Stomach (tissue), 9 donors: Measurements from ENCODE around the gene GPC5. TPM values are rescaled to one million over a fixed set of nuclear protein-coding genes. Genes with fewer than 3 reads are reported as not detected.

Experiments
- DNase-seq, 2 donors: peaks; one replicate each; pipeline versions ENCODE4 v3.0.0 to v3.0.0-alpha.2; 2013 to 2019
- H3K27ac ChIP-seq, 5 donors: fragments of 200-600 bp in 4 of 5; sonication (generic) in 4 of 5; one replicate each; pipeline ENCODE4 v1.5.1; 2013 to 2019; ENCODE audit warnings: mild to moderate bottlenecking in 1 of 5, moderate library complexity in 1 of 5
- H3K27me3 ChIP-seq, 3 donors: fragments of 200-600 bp; sonication (generic); one replicate each; pipeline ENCODE4 v1.5.1; 2017 to 2019; ENCODE audit warnings: mixed run types in 1 of 3
- H3K36me3 ChIP-seq, 4 donors: fragments of 200-600 bp; sonication (generic); 1 replicate in 3 of 4; 2 replicates in 1 of 4; pipeline ENCODE4 v1.5.1; 2016 to 2019
- H3K4me1 ChIP-seq, 4 donors: fragments of 200-600 bp; sonication (generic); one replicate each; pipeline ENCODE4 v1.5.1; 2016 to 2019
- H3K4me3 ChIP-seq, 4 donors: fragments of 200-600 bp; sonication (generic) in 3 of 4; one replicate each; pipeline ENCODE4 v1.5.1; 2016 to 2019; ENCODE audit warnings: mild to moderate bottlenecking in 1 of 4
- H3K9me3 ChIP-seq, 4 donors: fragments of 200-600 bp; sonication (generic); one replicate each; pipeline ENCODE4 v1.5.1; 2016 to 2019
- EP300 ChIP-seq: sonication (generic); formaldehyde crosslinking; IDR thresholded peaks from one replicate; pipeline ENCODE4 v1.6.1; 2017; ENCODE audit warnings: antibody characterized with exemption
- POLR2A ChIP-seq, 4 donors: fragments of 450-650 bp; IDR thresholded peaks; one replicate each; pipeline ENCODE4 v1.6.1; 2016; ENCODE audit warnings: antibody characterized with exemption in 4 of 4, control low read depth in 2 of 4, mild to moderate bottlenecking in 1 of 4, moderate library complexity in 1 of 4
- POLR2AphosphoS5 ChIP-seq, 3 donors: sonication (generic); formaldehyde crosslinking; IDR thresholded peaks; one replicate each; pipeline ENCODE4 v1.6.1; 2016; ENCODE audit warnings: antibody characterized with exemption in 3 of 3
- WGBS, 5 donors: extraction: QIAGEN DNeasy Blood & Tissue Kit in 3 of 5; methylation state at CpG; one replicate each; pipeline versions ENCODE4 v1.1.5 to v1.1.7; 2013 to 2018; 5-methylcytosine and 5-hydroxymethylcytosine counted together
- intact Hi-C: fragments of 100-400 bp; cut with DNase I; formaldehyde crosslinking; loops from one replicate; pipeline ENCODE4 v1.15.1; 2023; ENCODE audit warnings: low total_unique reads
- polyA plus RNA-seq, 3 donors: library from polyadenylated mRNA; stranded (reverse); fragments of 200-250 nt; gene quantifications; one replicate each; pipeline ENCODE4 v1.2.3, GENCODE V29; 2013
- total RNA-seq, 5 donors: library from RNA; depleted of rRNA; stranded (reverse); fragments of >200 nt; gene quantifications; one replicate each; pipeline versions ENCODE4 v1.1.0 to v1.2.3, GENCODE V29; 2014 to 2016
- TF ChIP-seq, protein P1 (sequence below), 7 experiments: fragments of 450-650 bp in 4 of 7; fragments of 200-600 bp in 3 of 7; sonication (generic) in 3 of 7; IDR thresholded peaks; one replicate each; pipeline ENCODE4 v1.5.1; 2016 to 2019; ENCODE audit warnings: antibody characterized with exemption in 7 of 7, control low read depth in 2 of 7, mild to moderate bottlenecking in 1 of 7
- donor health status: healthy with polysubstance abuse.
- donor health status: Bipolar disorder and iron deficiency.
- donor health status: healthy.

GPC5 gene
- total and polyA plus RNA-seq, 8 donors: 0.87 to 2.8 TPM; not detected in 6

DNA sequence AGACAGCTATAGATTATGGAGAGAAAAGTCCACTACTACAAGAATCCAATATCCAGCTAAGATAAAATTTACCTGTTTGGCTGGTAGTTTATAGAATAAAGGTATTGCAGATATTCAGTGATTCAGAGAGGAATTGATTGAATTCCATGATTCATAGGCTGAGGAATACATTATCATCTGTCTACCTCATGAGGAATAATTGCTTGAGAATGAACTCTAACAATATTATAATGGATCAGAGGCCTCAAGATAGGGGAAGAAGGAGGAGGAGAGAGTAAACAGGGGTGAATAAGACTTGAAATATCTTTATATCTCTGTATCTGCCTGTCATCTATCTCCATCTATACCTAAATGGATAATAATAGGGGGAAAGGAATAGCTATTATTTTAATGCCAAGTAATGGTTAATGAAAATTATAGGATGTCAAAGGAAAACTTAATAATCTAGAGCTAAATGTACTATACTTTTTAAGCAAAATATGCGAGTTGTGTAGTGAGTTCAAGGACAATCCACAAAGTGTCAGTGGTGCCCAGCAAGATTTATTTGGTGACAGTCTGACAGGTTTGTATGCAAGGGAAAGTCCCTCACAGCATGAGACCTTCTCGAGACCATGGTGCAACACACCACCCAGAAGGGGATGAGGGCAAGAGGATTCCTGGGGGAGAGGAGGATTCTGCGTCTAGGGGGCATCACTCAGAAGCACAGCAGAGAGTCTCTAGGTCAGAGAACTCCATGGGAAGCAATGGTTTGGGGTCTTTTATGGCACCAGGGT is 224.5 kb downstream of the GPC5 start:
- no peak for DNase-seq
- TF ChIP-seq POLR2A (IDR thresholded peaks at IDR 0.05) (no peak), EP300 (no peak), POLR2AphosphoS5 (IDR thresholded peaks at IDR 0.05) (no peak)
- TF ChIP-seq, protein P1, sequence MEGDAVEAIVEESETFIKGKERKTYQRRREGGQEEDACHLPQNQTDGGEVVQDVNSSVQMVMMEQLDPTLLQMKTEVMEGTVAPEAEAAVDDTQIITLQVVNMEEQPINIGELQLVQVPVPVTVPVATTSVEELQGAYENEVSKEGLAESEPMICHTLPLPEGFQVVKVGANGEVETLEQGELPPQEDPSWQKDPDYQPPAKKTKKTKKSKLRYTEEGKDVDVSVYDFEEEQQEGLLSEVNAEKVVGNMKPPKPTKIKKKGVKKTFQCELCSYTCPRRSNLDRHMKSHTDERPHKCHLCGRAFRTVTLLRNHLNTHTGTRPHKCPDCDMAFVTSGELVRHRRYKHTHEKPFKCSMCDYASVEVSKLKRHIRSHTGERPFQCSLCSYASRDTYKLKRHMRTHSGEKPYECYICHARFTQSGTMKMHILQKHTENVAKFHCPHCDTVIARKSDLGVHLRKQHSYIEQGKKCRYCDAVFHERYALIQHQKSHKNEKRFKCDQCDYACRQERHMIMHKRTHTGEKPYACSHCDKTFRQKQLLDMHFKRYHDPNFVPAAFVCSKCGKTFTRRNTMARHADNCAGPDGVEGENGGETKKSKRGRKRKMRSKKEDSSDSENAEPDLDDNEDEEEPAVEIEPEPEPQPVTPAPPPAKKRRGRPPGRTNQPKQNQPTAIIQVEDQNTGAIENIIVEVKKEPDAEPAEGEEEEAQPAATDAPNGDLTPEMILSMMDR (IDR thresholded peaks at IDR 0.05): no peak
- H3K36me3 ChIP-seq: no peaks in the 10 kb centered on the region
- intact Hi-C loops: no loop called here
- H3K4me1 ChIP-seq: no peaks in the 10 kb centered on the region
- H3K27me3 ChIP-seq: no peaks in the 10 kb centered on the region
- no peak overlapping the region for H3K27ac ChIP-seq
- no peaks in the 10 kb centered on the region for H3K9me3 ChIP-seq
- no peak overlapping the region for H3K4me3 ChIP-seq
- WGBS, 5 donors: 48 to 73% (median 58%) methylated on average over 3 of the region's 3 CpGs

DNA sequence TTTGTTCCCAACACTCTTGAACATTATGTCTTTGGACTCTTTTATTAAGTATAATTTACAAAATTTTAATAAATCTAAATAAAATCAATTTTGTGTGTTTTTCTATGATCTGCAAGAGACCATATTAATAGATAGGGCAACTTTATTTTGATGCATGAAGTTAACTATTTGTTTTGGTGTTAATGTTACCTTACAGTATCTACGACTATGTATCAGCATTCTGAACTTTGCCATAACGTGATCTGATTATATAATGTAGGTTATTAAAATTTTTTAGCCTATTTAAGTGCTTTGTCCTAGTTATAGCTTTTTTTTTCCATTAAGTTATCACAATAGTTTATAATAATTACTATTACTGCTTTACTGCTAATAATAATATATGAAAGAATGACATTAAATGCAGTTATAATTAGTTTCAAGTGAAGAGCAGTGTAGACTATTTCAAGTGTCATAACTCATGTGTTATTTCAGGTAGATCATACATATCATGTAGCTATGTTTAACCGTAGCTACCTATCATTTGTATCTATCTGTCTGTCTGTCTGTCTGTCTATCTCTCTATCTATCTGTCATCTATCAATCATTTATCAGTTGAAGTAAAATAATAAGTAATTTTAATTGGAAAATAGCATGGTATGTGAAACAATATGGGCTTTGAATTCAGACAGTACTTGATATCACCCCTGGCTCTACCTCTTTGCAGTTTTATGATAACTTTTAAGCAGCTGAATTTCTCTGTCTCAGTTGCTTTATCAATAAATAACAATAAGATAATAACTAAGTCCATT is 229.7 kb downstream of the GPC5 start:
- H3K27me3 ChIP-seq: no peaks in the 10 kb centered on the region
- H3K9me3 ChIP-seq: no peaks in the 10 kb centered on the region
- WGBS, 5 donors: 77 to 82% (median 80%) methylated on average over 3 of the region's 3 CpGs
- no peak for DNase-seq
- TF ChIP-seq, protein P1 (IDR thresholded peaks at IDR 0.05): no peak
- TF ChIP-seq POLR2A (IDR thresholded peaks at IDR 0.05) (no peak), EP300 (no peak), POLR2AphosphoS5 (IDR thresholded peaks at IDR 0.05) (no peak)
- no peak overlapping the region for H3K4me3 ChIP-seq
- H3K27ac ChIP-seq: no peak overlapping the region
- H3K36me3 ChIP-seq: no peaks in the 10 kb centered on the region
- intact Hi-C loops: no loop called here
- H3K4me1 ChIP-seq: no peaks in the 10 kb centered on the region

DNA sequence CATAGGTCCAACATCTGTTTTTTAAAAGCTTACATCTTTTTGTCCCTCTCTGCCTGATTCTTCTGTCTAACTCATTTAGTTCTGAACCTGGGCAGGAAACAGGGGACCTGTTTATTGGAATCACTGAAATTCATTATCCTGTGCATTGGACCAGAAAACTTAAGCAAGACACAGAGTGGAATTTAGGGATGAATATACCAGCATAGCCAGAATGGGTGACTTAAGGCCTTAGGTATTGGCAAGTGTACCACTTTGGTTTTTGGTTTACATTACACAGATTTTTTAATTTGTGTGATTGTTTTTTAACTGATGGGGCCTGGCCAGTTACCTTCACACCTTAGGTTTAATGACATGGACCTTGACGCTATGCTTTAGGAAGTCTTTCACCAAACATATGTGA is 232.5 kb downstream of the GPC5 start:
- Histone ChIP-seq H3K4me1 (no peaks in the 10 kb centered on the region), H3K27ac (no peak overlapping the region), H3K9me3 (no peaks in the 10 kb centered on the region), H3K27me3 (no peaks in the 10 kb centered on the region), H3K4me3 (no peak overlapping the region), H3K36me3 (no peaks in the 10 kb centered on the region)
- DNase-seq: no peak
- intact Hi-C loops: no loop called here
- WGBS, 5 donors: 74 to 92% (median 88%) methylated on average over 1 of the region's 1 CpG
- TF ChIP-seq, protein P1 (IDR thresholded peaks at IDR 0.05): no peak

DNA sequence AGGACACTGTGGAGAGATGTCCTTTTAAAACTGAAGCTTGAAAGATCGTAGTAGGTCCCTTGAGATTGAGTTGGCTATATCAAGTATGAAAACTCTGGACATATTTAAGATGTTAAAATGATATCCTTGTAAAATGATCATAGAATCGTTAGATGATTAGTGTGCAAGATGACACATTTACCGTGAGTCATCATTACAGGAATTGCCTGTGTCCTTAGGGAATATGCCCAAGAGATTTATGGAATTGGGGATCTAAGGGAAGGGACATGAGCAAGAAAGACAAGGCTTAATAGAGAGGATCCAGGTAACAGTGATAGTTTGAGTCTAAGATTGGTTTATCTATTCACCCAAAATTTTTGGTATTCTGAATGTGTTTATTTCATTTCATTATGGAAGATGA is 233.7 kb downstream of the GPC5 start:
- Histone ChIP-seq H3K36me3 (no peaks in the 10 kb centered on the region), H3K9me3 (no peaks in the 10 kb centered on the region), H3K27me3 (no peaks in the 10 kb centered on the region), H3K4me3 (no peak overlapping the region), H3K4me1 (no peaks in the 10 kb centered on the region), H3K27ac (no peak overlapping the region)
- no peak for TF ChIP-seq POLR2A (IDR thresholded peaks at IDR 0.05)
- TF ChIP-seq EP300: no peak
- TF ChIP-seq, protein P1 (IDR thresholded peaks at IDR 0.05): no peak
- no peak for TF ChIP-seq POLR2AphosphoS5 (IDR thresholded peaks at IDR 0.05)
- DNase-seq: no peak
- intact Hi-C loops: no loop called here
- WGBS, 5 donors: 70 to 80% (median 75%) methylated on average over 3 of the region's 3 CpGs
